HG02938 (cell line): ENCODE measurements around the gene DTX4.

Experiments used
- ATAC-seq: cut with Tn5 transposase; IDR thresholded peaks from one replicate; pipeline ENCODE4 v1.9.1; 2021; ENCODE audit warnings: mild to moderate bottlenecking, moderate library complexity; ENCODE audit not compliant: unreplicated experiment

DTX4 gene

DNA sequence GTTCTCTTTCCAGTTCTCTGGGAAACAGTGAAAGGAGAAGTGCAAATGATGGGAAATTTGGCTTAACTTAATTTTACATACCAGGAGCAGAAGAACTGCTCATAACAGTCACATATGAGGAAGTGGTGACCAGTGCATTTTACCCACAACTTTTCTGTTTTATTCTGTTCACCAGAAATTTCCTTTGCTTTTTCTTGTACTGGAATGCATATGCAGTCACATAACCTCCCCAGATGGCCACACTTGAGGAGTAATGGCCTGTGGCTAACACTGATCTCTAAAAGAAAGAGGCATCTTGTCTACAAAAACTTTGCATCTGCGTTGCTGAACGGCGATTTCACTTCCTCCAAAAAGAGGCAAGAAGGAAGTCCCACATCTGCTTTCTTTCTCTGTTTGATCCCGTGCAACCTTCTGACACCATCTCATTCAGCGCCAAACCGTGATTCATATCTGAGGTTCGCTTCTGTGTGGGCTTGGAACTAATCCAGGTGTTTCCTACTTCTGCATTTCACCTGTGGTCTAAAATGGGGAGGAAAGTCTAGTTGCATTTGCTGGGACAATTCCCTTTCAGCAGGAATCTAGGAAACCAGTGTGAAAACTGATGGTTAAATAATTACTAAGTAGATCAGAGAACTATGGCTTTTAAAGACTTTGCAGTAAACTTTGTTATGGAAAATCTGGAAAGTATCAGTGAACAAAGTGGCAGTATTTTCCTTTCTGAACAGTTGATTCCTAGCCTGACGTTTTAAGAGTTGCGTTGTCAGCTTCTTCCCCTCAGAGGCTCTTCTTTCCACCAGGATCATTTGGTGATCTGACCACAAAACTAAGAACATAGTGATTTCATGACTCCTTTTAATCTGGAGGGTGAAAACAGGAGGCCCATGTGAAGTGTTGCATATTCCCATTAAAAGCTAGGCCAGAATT, 45.0 kb downstream of the DTX4 start:
- ATAC-seq = peak; percentile 91

DNA sequence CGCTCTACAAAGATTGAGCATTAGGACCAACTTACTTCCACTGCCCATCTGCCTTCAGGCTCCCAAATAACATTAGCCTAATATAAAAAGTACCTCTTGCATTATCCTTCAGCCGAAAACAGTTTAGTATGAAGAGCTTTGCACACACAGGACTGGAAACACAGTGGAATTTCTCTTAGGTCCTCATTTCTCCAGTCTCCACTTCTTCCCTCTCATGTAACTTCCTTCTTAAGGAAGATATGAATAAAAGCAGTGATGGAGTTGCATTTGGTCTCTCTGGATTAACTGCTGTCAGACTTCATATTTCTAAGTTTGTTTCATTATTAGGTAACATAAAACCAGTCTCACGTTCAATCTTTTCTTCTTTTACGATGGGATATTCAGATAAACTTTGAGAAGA, 46.4 kb downstream of the DTX4 start:
- ATAC-seq = no peak

DNA sequence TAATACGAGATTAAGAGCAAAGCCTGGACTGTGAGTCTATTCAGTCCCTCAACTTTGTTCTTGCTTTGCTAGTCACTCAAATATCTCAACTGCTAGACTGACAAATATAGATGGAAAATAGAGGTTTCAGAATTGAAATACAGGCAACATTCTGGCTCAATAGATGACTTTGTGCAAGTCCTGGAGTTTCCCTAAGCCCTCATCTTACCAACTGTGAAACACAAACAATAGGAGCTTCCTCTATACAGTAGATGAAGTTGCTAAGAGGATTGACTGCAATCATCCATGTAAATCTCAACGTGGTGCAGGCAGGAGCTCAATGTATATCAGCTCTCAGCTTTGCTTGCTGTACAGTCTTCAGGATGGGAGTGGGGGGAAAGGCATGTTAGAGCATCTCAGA, 47.0 kb downstream of the DTX4 start:
- no peak for ATAC-seq

DNA sequence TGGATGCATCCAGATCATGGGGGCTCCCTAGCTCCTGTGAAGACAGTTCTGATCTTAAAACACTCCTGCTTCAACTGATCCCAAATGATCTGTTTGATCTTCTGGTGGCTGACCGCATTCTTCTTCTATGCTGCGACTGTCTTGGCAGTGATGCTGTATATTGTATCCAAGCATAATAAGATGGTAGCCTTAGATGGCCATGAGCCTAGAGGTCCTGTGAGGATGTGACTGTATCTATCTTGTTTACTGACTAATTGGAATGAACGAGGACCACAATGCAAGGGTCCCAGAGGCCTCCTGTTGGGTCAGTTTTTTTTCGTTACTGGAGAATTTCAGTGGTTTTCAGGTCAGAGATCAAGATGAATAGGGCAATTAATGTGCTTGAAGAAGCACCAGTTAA, 47.9 kb downstream of the DTX4 start:
- no peak for ATAC-seq

DNA sequence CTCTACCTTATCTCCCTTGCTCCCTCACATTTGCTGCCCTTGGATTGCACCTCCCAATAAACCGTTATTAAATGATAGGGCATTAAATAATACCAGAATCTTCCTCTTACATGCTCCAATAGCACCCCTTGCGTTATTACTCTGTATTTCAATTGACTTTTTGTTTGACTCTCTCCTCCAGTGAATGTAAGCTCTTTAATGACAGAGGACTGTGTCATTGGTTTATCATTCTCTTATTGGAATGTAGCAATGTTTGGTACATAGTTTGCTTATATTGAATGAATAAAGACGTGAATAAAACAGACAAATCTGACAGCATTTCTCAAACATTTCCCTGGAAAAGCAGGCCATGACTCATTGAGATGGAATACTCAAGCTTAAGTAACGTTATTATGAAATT, 49.5 kb downstream of the DTX4 start:
- no peak for ATAC-seq

DNA sequence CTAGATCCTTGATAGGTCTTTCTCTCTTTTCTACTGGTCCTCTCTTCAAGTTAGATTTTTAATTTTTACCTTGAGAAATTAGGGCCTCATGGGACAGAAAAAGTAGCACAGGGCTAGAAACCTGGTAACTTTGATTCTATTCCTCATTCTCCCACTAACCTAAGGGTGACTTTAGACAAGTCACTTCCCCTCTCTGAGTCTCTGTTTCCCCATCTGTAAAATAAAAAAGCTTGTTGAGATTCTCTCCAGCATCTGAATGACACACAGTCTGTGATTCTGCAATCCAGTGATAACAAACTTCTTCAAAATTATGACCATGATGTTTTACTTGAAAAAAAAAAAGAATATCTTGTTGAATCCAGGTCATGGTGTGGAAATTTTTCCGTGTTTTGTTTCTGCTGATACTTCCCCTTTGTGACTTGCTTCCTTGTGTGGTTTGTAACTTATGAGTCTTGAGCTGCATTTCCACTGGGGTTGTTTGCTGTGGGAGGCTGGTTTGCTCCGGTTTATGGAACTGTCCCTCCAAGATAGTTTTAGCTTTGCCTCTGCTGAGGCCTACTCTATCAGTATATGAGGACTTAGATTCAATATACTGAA, 50.6 kb downstream of the DTX4 start:
- no peak for ATAC-seq

DNA sequence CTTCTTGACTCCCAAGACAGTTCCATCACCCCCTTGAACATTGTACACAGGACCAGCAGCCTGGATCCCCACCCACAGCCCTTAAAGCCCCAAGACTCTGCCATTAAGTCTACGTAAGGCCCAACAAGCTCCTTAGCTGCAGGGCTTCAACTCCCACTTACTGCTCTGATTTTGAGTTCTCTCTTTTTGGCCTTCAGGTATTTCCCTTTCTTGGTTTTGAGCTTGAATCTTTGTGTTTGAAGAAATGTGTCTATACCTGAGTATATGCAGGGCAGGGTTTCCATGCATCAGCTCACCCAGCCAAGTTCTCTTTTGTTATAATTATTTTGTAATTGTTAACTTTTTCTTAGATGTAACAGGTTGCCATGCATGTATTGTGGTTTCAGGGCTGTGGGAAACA, 51.2 kb downstream of the DTX4 start:
- no peak for ATAC-seq

DNA sequence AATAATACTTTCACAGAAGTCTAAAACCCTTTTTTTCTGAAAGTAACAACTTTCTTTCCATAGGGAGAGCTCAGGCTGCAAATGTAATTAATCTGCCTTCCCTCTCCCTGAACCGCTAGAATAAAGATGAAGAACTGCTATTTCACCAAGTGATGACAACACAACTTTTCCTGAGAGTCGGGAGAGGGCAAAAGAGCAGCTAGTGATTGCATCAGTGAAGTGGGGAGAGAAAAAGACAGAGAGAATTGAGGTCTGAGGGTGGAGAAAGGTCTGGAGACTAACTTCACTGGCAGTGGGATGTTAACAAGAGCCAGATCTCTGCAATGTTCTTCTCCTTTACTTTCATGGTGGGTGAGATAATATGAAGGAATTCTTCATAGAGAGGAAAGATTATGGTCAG, 51.7 kb downstream of the DTX4 start:
- no peak for ATAC-seq

DNA sequence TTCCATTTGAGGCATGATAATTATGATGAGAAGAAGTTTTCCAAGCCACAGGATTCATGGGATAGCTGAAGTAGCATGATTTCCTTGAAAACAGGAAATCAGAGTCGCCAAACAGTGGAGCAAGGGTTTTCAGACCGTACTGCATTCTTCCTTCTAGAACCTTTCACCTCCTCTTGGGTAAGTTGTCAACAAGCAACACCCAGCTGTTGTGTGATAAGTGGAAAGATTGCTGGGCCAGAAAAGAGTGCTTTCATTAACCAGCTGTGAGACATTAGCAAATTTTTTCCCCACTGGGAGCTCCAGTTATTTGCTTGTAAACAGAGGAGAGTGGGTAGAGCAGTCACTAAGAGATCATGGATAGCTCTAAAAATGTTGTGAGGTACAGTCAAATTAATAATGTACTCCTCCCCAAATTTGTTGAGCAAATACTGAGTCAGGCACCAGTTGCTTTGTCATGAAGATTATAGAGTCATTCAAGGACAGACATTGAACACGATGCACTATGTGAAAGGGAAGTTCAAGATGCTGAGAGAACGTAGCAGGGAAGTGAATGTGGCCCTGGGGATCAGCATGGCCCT, 52.5 kb downstream of the DTX4 start:
- ATAC-seq = peak; percentile 48

DNA sequence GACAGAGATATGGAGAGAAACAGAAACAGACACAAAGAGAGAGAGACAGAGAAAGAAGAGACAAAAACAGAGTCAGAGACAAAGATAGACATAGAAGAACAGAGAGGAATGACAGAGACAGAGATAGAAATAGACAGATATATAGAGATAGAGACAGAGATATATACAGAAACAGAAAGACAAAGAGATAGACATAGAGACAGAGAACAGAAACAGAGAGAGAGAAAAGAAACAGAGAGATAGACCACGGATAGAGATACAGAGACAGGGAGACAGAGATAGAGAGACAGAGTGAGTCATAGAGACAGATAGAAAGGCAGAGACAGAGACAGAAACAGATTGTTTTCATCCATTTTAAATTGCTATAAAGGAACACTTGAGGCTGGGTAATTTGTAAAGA, 53.1 kb downstream of the DTX4 start:
- ATAC-seq = peak; percentile 55

DNA sequence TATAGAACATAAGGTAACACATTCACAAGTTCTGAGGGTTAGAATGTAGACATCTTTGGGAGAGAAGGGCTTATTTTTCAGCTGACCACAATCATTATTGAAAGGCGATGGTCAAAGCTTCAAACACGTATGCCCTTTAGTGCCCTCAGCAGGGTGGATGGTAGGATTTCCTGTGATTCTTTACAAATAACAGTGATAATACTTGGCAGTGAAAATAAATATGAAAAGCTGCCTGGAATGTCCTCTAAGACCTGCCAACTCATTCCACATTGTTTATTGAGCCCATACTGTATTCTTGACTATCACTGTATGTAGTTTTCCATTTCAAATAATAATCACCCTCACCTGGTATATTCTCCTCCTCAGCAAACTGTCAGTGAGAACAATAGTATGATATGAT, 54.5 kb downstream of the DTX4 start:
- ATAC-seq = no peak

DNA sequence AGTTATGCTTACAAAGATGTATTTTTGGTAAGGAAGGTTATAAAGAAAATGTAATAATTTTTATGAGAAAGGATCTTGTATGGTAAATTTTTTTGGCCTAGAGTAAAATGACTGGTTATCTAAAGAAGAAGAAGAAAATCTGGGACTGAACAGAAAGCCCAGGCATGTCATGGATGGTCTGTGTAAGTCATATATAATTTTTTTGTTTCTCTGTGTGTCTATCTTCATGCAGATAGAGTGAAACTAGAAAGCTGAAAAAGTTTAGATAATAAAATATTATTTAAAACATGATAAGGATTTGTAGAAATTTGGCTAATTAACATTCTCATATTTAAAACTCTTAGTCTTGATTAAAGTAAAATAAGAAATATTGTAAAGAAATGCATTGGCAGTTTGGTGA, 68.4 kb downstream of the DTX4 start:
- ATAC-seq = no peak

DNA sequence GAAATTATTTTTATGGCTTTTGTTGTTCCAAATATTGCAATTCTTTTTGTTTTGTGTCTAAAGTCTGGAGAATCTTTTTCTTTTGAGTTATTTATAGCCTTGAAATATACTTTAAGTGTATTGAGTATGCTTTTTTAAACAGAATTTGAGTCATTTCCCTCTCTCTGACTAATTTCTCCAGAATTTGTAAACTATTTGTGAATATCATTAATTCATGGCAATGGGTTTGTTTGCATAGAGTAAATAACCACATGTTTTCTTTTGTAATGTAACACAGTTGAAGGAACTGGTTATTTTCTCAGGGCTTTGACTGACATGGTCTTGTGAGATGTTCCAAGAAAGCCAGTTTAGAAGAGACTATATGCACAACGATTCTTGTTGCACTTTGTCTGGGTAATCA, 71.7 kb downstream of the DTX4 start:
- ATAC-seq = no peak

DNA sequence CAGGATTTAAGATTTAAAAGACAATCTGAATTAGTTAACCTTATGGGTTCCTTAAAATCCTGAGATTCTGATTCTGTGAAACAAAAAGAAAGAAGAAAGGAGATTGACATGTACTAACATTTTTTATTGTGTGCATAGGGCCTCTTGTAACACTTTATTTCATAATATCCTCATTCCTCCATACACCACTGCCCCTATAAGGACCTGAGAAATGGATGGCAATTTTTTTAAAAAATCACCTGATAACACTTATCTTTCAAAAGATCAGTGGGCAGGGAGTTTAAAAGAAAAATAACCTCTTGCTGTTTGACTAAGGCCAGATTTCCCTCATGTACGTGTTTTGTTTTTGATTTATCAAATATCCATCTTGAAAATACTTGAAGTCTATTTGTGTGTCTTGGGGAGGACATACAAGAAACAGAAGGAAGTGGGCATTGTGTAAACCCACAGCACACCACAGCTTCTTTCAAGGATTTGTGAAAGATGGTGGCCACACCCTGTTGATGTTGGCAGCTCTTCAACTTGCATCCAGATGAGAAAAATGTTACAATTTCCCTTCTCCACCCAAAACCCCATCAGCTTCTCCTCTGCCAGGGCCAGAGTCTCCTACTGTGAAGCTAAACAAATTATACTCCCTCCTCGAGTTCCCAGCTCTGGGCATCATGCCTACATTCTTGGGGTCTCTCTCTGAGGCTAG, 75.7 kb downstream of the DTX4 start:
- no peak for ATAC-seq

DNA sequence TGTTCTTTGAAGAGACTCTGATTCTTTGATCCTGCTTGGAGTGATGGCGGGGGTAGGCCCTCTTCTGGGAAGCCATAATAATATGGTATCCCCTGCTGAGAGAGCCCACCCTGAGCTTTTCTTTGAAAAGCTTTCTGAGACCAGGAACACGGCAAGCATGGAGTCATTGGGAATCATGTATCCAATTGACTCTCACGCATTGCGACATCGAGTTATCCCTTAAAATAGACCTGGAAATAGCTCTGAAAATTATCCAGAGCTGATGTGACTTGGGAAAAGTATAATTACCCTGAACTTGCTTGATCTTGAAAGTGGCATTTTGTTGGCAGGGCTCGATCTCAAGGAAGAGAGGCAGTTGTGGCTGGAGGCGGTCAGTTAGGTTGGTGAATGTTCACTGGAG, 77.6 kb downstream of the DTX4 start:
- no peak for ATAC-seq

DNA sequence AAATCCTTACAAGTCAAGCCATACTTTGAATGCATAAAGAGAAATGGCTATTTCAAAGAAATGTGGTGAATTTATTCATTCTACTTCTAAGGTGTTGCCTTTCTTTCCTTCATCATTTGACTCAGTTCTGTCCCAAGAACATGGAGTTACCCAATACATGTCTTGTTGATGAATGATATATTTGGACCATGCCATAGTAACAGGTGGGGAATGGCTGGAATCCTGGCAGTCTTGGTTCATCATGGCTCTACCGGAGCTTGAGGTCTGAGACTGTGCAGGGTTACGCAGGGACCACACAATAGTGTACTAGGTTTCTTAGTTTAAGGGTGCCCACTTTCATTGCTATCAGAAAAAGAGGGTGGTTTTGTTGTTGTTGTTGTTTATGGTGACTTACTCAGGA, 81.1 kb downstream of the DTX4 start:
- ATAC-seq = no peak

DNA sequence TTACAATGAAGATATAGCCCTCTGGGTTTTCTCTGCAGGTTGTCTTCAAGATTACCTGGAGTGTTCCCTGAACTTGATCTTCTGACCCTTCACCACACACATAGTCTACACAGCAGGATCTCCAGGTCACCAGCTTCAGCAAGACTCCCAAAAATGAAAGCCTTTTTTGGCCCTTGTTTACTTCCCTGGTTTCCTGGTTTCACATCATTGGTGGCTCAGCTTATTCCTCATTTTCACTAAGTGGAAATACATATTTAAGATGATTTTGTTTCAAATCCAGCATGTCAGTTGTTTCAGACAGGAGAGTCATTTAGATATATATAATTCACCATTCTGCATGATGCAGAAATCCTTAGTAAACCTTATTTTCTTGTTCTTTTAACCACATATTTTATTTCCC, 82.4 kb downstream of the DTX4 start:
- no peak for ATAC-seq

DNA sequence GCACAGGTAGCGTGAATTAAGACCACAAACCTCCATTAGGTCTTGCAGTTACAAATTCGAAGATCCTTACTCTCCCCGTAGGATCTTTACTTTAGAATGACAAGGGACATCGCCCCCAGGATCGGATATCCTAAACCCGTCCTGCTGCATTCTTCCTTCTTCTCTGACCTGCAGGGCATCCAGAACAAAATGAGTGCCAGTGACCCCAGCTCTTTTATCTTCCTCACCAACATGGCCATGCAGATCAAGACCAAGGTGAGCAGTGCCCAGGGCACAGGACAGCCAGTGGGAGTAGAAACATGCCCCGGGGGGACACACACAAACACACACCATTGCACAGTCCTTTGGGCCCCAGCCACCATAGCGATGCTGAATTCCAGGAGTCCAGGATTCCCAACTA, 83.3 kb downstream of the DTX4 start:
- ATAC-seq = no peak
